Activated CD8-positive, alpha-beta memory T cell treated with anti-CD3 and anti-CD28 coated beads, Interleukin-2, amount 50 U/mL, for 24 hours (primary cell): ENCODE measurements around the gene CRADD.
"Not testable (repeated sequence)": the region's sequence is repeated elsewhere in the genome, so short reads cannot be mapped to it uniquely, and the experiment has no call there.

ENCODE experiments used
- DNase-seq: peaks from one replicate; pipeline ENCODE4 v3.0.0-alpha.2; 2020; ENCODE audit errors: extremely low read depth

Gene CRADD

DNA sequence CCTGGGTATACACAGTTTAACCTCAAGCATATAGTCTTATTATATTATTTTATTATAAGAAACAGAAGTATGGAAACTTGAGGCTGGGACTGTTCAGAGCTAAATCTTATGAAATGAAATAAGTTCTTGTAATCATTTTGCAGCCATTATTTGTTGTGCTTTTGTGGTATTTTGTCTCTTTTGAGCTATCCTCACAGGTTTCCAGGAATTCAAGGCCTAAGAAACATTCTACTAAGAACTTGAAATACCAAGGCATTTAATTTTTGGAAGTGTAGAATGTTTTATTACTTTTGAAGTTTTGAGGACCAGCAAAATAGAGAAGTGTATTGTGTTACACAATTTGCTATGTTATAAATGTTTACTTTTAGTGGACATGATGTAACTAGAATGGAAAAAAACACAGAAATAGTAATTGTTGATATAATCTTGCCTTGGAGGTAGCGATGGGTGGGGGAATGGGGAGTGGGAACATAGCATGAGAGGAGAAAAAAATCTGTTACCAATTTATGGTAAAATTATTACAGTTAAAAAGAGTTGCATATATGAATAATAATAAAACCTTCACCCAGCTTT is 81.7 kb downstream of the CRADD start:
- DNase-seq: no peak

DNA sequence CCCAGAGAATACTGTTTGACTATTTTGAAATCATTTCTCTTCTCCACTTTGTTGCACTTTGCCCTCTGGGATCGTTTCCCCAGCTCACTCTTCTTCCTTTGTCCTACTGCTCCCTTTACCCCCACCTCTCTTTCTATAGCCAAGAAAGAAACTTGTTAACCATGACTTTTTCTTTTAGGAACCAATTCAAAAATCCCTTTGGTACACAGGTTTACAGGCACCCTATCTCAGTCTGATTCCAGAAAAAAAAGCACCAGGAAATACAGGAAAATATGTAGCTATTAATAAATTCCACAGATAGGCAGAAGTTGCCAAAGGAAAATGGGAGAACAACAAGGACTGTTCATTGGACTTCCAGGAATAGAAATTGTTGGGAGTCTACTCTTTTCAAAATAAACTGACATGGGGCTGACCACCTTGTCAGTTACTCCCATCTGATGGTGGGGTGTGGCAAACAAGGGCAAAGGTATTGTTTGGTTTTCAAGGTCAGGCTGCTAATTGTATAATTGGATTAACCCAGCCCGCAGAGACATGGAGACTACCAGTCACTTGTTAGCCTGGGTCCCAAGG is 82.4 kb downstream of the CRADD start:
- DNase-seq: no peak

DNA sequence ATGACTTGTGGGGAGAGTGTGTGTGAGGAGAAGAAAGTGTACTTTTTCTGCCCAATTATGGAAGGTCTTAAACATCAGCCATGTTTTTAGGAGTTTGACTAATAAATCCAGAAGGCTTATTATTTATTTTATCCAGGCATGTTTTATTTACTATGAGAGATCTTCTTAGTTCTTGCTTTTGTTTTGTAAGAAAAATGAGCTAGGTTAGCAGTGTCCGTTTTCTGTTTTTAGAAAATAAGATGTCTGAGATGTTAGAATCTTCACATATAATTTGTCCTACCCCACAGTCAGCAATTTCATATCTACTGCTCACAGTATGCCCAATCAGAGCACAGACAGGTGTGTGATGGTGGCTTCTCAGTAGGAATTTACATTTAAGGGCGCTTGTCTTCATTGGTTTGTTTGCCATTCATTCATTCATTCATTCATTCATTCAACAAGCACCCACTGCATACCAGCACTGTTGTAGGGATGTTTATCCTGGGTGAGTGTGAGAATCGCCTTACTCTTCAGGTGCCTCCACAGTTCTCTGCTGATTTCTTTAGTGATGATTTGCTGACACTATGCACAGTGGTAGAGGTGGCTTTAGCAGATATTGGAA is 83.2 kb downstream of the CRADD start:
- DNase-seq: no peak

DNA sequence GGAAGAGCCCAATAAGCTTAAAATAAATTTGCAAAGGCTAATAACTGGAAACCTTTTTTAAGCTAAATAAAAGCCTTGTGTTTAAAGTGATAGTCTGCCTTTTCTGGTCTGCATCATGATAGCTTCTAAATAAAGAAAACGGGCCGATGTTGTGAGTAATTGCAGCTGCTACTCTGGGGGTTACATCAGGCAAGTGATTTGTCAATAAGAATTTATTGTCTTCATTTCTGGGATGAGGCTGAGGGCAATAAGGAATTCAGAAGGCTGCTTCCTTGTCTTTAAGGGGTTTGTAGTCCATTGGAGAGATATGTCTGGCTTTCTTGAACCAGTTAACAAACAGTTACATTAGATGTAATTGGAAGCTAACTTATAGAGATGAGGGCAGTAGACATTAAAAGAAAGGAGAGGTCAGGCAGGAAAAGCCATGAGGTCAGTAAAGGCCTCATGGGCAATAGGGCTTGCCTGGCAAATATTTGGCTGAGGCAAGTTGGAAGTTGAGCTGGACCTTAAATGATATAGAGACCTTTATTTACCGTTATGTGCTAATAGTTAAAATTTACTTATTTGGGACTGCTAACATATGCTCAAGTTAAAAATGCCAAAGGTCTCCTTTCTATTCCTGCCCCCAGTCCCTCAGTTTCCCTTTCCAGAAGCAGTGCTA is 85.0 kb downstream of the CRADD start:
- no peak for DNase-seq

GRCh38 chr12:93762912-93763553 is 85.9 kb downstream of the CRADD start:
- DNase-seq: no peak

DNA sequence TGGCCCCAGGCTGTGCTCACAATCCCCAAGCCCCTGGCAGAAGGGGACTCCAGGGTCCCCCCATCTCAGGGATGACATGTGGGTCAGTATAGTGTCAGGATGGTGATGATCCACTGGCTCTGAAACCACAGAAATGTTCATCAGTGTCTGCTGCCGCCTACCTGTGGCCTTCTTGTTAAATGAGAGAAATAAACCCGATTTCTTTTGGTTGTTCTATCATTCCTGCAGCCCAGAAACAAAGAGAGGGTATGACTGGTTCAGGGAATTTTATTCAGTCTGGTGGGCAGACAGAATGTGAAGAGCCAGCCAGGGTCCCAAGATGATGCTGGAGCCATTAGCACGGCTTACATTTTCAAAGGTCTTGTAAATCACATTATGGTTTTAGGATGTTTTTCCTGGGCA is 86.6 kb downstream of the CRADD start:
- DNase-seq: no peak

GRCh38 chr12:93766371-93766770 is 89.2 kb downstream of the CRADD start:
- no peak for DNase-seq

GRCh38 chr12:93766796-93767523 is 89.8 kb downstream of the CRADD start:
- DNase-seq: no peak

- DNase-seq: no peak
These were observed 90.3 kb downstream of the CRADD start for GRCh38 chr12:93767524-93767863.

DNA sequence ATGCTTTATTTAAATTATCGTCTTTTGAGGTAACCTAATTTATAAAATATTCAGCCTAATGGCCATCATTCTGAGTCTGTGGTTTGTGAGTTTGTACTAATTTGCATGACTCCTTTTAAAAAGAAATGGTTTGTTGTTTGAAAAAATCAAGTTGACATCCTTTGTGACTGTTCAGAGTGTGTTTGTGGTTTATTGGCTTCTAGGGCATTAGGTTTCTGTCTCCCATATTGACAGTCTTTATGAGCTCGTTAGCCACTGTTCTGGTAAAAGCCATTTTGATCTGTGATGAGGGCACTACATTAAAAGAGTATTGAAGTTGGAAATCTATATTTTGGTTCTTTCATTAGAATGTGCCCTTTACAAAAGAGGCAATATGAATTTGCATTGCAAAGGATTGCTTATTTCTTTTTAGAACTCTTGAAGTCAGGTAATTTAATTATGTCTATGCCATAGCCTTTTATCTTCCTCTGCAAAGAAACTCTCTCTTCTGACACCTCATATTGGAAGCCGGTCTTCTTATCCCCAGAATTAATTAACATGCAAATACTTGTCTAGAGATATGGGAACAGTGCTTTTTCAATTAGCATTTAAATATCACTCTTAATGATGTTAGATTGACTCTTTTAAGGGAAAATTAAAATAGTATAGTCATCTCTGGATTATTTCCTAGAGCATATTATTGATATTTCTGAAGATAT is 95.0 kb downstream of the CRADD start:
- no peak for DNase-seq

DNA sequence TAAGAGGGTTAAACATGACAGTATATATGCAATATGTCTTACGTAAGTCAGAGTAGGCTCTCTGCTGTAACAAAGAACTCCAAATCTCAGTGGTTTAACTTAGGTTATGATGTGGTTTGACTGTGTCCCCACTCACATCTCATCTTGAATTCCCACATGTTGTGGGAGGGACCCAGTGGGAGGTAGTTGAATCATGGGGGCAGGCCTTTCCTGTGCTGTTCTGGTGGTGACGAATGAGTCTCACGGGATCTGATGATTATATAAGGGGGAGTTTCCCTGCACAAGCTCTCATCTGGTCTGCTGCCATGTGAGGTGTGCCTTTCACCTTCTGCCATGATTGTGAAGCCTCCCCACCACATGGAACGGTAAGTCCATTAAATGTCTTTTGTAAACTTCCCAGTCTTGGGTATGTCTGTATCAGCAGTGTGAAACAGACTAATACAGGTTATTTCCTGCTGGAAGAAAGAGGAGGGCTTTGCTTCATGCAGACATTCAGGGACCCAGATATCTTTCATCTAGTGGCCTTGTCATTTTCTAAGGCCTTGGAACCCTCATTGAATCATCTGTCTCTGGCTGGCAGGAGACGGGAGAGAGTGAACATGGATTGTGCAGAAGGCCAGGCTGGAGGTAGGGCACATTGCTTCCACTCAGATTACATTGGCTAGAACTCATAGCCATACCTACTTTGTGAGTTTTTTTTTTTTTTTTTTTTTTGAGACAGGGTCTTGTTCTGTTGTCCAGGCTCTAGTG is 96.1 kb downstream of the CRADD start:
- DNase-seq: no peak

- no peak for DNase-seq
These were observed 99.4 kb downstream of the CRADD start for GRCh38 chr12:93776581-93777018.

- DNase-seq: no peak
These were observed 100.1 kb downstream of the CRADD start for GRCh38 chr12:93777254-93777653.

GRCh38 chr12:93778306-93778705 is 101.1 kb downstream of the CRADD start:
- no peak for DNase-seq

- DNase-seq: no peak
These were observed 101.6 kb downstream of the CRADD start for GRCh38 chr12:93778766-93779165.

- no peak for DNase-seq
These were observed 103.0 kb downstream of the CRADD start for GRCh38 chr12:93780101-93780641.

DNA sequence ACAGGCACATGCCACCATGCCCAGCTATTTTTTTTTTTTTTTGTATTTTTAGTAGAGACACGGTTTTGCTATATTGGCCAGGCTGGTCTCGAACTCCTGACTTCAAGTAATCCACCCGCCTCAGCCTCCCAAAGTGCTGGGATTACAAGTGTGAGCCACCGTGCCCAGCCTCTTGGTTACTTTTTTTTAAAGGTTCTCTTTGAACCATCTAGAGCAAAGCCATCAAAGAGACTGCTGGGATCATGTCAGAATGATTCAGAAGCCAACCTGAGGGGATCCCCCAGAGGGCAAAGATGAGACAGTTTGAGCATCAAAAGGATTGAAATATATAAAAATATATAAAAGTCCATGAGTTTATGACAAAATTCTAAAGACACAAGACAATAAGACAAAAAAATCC is 103.7 kb downstream of the CRADD start:
- not testable (repeated sequence) for DNase-seq

DNA sequence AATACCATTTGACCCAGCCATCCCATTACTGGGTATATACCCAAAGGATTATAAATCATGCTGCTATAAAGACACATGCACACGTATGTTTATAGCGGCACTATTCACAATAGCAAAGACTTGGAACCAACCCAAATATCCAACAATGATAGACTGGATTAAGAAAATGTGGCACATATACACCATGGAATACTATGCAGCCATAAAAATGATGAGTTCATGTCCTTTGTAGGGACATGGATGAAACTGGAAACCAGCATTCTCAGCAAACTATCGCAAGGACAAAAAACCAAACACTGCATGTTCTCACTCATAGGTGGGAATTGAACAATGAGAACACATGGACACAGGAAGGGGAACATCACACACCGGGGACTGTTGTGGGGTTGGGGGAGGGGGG is 104.8 kb downstream of the CRADD start:
- not testable (repeated sequence) for DNase-seq

DNA sequence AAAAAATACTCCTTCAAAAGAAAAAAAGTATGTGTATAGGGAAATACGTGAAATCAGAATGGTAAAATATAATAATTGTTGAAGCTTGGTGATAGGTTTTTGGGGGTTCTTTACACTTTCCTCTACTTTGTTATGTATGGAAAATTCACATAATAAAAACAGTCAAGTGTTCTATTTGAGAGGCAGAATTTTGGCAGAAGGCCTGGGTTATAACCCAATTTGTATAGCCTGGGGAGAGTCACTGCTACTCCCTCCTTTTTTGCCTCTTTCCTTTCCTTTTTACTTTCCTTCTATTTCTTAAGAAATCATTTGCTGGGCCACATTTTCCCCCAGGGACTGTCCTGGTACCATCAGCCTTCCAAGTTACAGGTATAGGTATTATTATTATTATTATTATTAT is 105.7 kb downstream of the CRADD start:
- no peak for DNase-seq

- no peak for DNase-seq
These were observed 106.7 kb downstream of the CRADD start for GRCh38 chr12:93783832-93784231.
